A673 (cell line): ENCODE measurements around the gene STON1.

Experiments used
- EZH2 ChIP-seq: fragments of 200-600 bp; sonication (generic); IDR thresholded peaks from 2 replicates; pipeline ENCODE4 v1.6.1; 2017; ENCODE audit warnings: borderline replicate concordance, low read depth, mild to moderate bottlenecking, mixed read lengths, antibody characterized with exemption, low read length; ENCODE audit not compliant: poor library complexity, severe bottlenecking
- TF ChIP-seq, protein P1 (sequence below): fragments of 300-800, 200-600 bp; sonication (generic); conservative IDR thresholded peaks from 2 replicates; pipeline ENCODE4 v1.5.1; 2017; ENCODE audit warnings: low read depth, mild to moderate bottlenecking, antibody characterized with exemption, low read length, moderate library complexity, mixed read lengths

DNA sequence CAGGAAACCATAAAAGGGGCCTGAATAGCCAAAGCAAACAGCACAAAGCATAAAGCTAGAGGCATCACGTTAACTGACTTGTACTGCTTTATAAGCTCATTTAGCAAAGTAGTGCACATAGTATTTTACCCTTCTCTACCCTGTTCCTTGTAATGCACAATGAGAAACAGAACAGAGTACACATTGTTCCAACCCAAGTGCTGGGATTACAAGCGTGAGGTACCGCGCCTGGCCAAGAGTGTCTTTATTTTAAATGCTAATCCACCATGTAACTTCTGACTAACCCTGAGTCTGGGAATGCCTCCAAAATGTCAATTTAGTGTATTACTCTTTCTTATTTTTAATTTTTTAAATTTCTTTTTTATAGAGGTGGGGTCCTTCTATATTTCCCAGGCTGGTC is 46.4 kb upstream of the STON1 start:
- TF ChIP-seq, protein P1, sequence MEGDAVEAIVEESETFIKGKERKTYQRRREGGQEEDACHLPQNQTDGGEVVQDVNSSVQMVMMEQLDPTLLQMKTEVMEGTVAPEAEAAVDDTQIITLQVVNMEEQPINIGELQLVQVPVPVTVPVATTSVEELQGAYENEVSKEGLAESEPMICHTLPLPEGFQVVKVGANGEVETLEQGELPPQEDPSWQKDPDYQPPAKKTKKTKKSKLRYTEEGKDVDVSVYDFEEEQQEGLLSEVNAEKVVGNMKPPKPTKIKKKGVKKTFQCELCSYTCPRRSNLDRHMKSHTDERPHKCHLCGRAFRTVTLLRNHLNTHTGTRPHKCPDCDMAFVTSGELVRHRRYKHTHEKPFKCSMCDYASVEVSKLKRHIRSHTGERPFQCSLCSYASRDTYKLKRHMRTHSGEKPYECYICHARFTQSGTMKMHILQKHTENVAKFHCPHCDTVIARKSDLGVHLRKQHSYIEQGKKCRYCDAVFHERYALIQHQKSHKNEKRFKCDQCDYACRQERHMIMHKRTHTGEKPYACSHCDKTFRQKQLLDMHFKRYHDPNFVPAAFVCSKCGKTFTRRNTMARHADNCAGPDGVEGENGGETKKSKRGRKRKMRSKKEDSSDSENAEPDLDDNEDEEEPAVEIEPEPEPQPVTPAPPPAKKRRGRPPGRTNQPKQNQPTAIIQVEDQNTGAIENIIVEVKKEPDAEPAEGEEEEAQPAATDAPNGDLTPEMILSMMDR, result no peak
- TF ChIP-seq EZH2, result no peak
